K562 (cell line): ENCODE data around the gene CNTN4. TPM values are rescaled to one million over a fixed set of nuclear protein-coding genes. Genes with fewer than 3 reads are reported as not detected.

ENCODE experiments used
- POLR3G ChIP-seq: IDR thresholded peaks from 2 replicates; pipeline ENCODE4 v1.6.1; 2011; ENCODE audit not compliant: insufficient read length, insufficient replicate concordance; ENCODE audit errors: extremely low read depth
- RBM39 ChIP-seq: fragments of 200-400 bp; formaldehyde crosslinking; optimal IDR thresholded peaks from 2 replicates; pipeline ENCODE3; 2018; ENCODE audit warnings: low read depth, low read length
- ZNF561 ChIP-seq: fragments of 450-650 bp; formaldehyde crosslinking; conservative IDR thresholded peaks from 2 replicates; pipeline ENCODE4 v1.4.0; 2020; ENCODE audit warnings: mild to moderate bottlenecking, moderate library complexity
- polyA plus RNA-seq, 8 experiments: library from polyadenylated mRNA; depleted of rRNA in 4 of 8; stranded (reverse) in 5 of 8; unstranded in 3 of 8; fragments of >200 nt; fragmentation: Nextera tagmentation in 2 of 8; fragmentation: Illumina TruSeq in 1 of 8; extraction: Ambion mirVana in 2 of 8; extraction: Trizol in 1 of 8; gene quantifications; 2 replicates each; pipeline versions ENCODE4 v1.2.1 to v1.2.3, GENCODE V29; 2011 to 2014; ENCODE audit warnings: inconsistent platforms in 1 of 8, missing spikeins in 1 of 8
- total RNA-seq, 7 experiments: library from RNA; depleted of rRNA in 6 of 7; stranded (reverse); fragments of >200 nt in 6 of 7; fragmentation: Illumina TruSeq in 2 of 7; extraction: Trizol in 2 of 7; gene quantifications; 2 replicates each; pipeline versions ENCODE4 v1.2.1 to v1.2.3, GENCODE V29; 2011 to 2021; ENCODE audit warnings: low replicate concordance in 1 of 7
- TF ChIP-seq, protein P1 (sequence below): fragments of 450-650 bp; IDR thresholded peaks from 2 replicates; pipeline ENCODE4 v1.6.1; 2016; ENCODE audit warnings: mild to moderate bottlenecking, moderate library complexity
- TF ChIP-seq, protein P2 (sequence below), 3 experiments: fragments of 200-800 bp in 1 of 3; fragments of 250-450 bp in 1 of 3; fragments of 450-650 bp in 1 of 3; sonication (Bioruptor Pico) in 1 of 3; sonication (Bioruptor generic) in 1 of 3; formaldehyde crosslinking in 1 of 3; IDR thresholded peaks; 2 replicates each; pipeline versions ENCODE4 v1.6.1 to v1.8.0; 2016 to 2022; ENCODE audit warnings: mild to moderate bottlenecking in 2 of 3, missing genetic modification characterization in 2 of 3, missing compliant biosample characterization in 1 of 3, moderate library complexity in 1 of 3
- TF ChIP-seq, protein P3 (sequence below): fragments of 250-450 bp; sonication (Bioruptor Pico); IDR thresholded peaks from 2 replicates; pipeline ENCODE4 v1.5.0; 2021; ENCODE audit warnings: mild to moderate bottlenecking, borderline replicate concordance
- TF ChIP-seq, protein P4 (sequence below): fragments of 450-650 bp; IDR thresholded peaks from 2 replicates; pipeline ENCODE4 v1.6.1; 2014; ENCODE audit warnings: low read depth, mild to moderate bottlenecking, moderate library complexity, borderline replicate concordance

The CNTN4 gene
- total and polyA plus RNA-seq, 9 of the 15 experiments (the other 6 are each of a cell fraction or from before 2014, with no cell fraction given) = not detected

DNA sequence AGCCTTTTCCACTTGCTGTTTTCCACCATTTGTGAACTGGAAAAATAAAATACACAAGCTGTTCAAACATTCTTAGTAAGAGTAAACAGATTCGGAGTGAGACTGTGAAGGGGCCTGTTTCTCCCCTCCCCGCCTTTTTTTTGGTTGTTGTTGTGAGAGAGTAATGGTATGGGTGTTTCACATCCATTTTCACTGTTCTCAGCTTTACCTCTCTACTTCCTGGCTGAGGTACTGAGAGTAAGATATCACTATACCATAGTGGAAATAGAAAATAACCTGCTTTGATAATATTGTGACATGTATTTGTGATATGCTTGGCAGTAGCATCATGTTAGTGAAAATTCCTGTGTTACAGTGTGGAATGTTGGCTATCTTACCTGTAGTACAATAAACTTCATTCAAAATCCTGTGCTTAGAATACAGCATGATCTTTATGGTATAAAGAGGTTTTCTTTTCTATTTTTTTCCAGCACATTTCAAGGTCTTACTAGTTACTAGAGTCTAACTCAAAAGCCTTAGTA, 12.0 kb downstream of the CNTN4 start (continued):
- TF ChIP-seq, protein P1, sequence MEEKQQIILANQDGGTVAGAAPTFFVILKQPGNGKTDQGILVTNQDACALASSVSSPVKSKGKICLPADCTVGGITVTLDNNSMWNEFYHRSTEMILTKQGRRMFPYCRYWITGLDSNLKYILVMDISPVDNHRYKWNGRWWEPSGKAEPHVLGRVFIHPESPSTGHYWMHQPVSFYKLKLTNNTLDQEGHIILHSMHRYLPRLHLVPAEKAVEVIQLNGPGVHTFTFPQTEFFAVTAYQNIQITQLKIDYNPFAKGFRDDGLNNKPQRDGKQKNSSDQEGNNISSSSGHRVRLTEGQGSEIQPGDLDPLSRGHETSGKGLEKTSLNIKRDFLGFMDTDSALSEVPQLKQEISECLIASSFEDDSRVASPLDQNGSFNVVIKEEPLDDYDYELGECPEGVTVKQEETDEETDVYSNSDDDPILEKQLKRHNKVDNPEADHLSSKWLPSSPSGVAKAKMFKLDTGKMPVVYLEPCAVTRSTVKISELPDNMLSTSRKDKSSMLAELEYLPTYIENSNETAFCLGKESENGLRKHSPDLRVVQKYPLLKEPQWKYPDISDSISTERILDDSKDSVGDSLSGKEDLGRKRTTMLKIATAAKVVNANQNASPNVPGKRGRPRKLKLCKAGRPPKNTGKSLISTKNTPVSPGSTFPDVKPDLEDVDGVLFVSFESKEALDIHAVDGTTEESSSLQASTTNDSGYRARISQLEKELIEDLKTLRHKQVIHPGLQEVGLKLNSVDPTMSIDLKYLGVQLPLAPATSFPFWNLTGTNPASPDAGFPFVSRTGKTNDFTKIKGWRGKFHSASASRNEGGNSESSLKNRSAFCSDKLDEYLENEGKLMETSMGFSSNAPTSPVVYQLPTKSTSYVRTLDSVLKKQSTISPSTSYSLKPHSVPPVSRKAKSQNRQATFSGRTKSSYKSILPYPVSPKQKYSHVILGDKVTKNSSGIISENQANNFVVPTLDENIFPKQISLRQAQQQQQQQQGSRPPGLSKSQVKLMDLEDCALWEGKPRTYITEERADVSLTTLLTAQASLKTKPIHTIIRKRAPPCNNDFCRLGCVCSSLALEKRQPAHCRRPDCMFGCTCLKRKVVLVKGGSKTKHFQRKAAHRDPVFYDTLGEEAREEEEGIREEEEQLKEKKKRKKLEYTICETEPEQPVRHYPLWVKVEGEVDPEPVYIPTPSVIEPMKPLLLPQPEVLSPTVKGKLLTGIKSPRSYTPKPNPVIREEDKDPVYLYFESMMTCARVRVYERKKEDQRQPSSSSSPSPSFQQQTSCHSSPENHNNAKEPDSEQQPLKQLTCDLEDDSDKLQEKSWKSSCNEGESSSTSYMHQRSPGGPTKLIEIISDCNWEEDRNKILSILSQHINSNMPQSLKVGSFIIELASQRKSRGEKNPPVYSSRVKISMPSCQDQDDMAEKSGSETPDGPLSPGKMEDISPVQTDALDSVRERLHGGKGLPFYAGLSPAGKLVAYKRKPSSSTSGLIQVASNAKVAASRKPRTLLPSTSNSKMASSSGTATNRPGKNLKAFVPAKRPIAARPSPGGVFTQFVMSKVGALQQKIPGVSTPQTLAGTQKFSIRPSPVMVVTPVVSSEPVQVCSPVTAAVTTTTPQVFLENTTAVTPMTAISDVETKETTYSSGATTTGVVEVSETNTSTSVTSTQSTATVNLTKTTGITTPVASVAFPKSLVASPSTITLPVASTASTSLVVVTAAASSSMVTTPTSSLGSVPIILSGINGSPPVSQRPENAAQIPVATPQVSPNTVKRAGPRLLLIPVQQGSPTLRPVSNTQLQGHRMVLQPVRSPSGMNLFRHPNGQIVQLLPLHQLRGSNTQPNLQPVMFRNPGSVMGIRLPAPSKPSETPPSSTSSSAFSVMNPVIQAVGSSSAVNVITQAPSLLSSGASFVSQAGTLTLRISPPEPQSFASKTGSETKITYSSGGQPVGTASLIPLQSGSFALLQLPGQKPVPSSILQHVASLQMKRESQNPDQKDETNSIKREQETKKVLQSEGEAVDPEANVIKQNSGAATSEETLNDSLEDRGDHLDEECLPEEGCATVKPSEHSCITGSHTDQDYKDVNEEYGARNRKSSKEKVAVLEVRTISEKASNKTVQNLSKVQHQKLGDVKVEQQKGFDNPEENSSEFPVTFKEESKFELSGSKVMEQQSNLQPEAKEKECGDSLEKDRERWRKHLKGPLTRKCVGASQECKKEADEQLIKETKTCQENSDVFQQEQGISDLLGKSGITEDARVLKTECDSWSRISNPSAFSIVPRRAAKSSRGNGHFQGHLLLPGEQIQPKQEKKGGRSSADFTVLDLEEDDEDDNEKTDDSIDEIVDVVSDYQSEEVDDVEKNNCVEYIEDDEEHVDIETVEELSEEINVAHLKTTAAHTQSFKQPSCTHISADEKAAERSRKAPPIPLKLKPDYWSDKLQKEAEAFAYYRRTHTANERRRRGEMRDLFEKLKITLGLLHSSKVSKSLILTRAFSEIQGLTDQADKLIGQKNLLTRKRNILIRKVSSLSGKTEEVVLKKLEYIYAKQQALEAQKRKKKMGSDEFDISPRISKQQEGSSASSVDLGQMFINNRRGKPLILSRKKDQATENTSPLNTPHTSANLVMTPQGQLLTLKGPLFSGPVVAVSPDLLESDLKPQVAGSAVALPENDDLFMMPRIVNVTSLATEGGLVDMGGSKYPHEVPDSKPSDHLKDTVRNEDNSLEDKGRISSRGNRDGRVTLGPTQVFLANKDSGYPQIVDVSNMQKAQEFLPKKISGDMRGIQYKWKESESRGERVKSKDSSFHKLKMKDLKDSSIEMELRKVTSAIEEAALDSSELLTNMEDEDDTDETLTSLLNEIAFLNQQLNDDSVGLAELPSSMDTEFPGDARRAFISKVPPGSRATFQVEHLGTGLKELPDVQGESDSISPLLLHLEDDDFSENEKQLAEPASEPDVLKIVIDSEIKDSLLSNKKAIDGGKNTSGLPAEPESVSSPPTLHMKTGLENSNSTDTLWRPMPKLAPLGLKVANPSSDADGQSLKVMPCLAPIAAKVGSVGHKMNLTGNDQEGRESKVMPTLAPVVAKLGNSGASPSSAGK = no peak
- TF ChIP-seq RBM39 (no peak), POLR3G (no peak), ZNF561 (CRISPR knock-in tag) (no peak)
- TF ChIP-seq, protein P2, sequence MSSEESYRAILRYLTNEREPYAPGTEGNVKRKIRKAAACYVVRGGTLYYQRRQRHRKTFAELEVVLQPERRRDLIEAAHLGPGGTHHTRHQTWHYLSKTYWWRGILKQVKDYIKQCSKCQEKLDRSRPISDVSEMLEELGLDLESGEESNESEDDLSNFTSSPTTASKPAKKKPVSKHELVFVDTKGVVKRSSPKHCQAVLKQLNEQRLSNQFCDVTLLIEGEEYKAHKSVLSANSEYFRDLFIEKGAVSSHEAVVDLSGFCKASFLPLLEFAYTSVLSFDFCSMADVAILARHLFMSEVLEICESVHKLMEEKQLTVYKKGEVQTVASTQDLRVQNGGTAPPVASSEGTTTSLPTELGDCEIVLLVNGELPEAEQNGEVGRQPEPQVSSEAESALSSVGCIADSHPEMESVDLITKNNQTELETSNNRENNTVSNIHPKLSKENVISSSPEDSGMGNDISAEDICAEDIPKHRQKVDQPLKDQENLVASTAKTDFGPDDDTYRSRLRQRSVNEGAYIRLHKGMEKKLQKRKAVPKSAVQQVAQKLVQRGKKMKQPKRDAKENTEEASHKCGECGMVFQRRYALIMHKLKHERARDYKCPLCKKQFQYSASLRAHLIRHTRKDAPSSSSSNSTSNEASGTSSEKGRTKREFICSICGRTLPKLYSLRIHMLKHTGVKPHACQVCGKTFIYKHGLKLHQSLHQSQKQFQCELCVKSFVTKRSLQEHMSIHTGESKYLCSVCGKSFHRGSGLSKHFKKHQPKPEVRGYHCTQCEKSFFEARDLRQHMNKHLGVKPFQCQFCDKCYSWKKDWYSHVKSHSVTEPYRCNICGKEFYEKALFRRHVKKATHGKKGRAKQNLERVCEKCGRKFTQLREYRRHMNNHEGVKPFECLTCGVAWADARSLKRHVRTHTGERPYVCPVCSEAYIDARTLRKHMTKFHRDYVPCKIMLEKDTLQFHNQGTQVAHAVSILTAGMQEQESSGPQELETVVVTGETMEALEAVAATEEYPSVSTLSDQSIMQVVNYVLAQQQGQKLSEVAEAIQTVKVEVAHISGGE (CRISPR knock-in tag; IDR thresholded peaks at IDR 0.05) = no peak
- TF ChIP-seq, protein P3, sequence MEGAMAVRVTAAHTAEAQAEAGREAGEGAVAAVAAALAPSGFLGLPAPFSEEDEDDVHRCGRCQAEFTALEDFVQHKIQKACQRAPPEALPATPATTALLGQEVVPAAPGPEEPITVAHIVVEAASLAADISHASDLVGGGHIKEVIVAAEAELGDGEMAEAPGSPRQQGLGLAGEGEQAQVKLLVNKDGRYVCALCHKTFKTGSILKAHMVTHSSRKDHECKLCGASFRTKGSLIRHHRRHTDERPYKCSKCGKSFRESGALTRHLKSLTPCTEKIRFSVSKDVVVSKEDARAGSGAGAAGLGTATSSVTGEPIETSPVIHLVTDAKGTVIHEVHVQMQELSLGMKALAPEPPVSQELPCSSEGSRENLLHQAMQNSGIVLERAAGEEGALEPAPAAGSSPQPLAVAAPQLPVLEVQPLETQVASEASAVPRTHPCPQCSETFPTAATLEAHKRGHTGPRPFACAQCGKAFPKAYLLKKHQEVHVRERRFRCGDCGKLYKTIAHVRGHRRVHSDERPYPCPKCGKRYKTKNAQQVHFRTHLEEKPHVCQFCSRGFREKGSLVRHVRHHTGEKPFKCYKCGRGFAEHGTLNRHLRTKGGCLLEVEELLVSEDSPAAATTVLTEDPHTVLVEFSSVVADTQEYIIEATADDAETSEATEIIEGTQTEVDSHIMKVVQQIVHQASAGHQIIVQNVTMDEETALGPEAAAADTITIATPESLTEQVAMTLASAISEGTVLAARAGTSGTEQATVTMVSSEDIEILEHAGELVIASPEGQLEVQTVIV (CRISPR knock-in tag) = no peak
- TF ChIP-seq, protein P4, sequence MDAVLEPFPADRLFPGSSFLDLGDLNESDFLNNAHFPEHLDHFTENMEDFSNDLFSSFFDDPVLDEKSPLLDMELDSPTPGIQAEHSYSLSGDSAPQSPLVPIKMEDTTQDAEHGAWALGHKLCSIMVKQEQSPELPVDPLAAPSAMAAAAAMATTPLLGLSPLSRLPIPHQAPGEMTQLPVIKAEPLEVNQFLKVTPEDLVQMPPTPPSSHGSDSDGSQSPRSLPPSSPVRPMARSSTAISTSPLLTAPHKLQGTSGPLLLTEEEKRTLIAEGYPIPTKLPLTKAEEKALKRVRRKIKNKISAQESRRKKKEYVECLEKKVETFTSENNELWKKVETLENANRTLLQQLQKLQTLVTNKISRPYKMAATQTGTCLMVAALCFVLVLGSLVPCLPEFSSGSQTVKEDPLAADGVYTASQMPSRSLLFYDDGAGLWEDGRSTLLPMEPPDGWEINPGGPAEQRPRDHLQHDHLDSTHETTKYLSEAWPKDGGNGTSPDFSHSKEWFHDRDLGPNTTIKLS = no peak
